OCI-LY3 (cell line): ENCODE results near the gene DYNC1H1.
A peak's percentile ranks its signal among the peaks of the same experiment; 100 is the strongest.
"Not testable (repeated sequence)": the region's sequence is repeated elsewhere in the genome, so short reads cannot be mapped to it uniquely, and the experiment has no call there.

ENCODE experiments used
- H2AFZ ChIP-seq: fragments of 200-600, 300-600 bp; shearing (Covaris generic); 2 replicates; pipeline ENCODE4 v1.6.0; 2014; ENCODE audit warnings: antibody characterized with exemption, low read depth, low read length
- H3K27ac ChIP-seq: fragments of 200-600, 300-600 bp; sonication (generic); 2 replicates; pipeline ENCODE4 v1.5.1; 2014; ENCODE audit warnings: mild to moderate bottlenecking, low read length, moderate library complexity, mixed read lengths
- H3K27me3 ChIP-seq: fragments of 200-600, 300-600 bp; sonication (generic); 2 replicates; pipeline ENCODE4 v1.6.1; 2014; ENCODE audit warnings: low read depth, low read length, mixed read lengths
- H3K36me3 ChIP-seq: fragments of 200-600, 300-600 bp; sonication (generic); replicated peaks from 2 replicates; pipeline ENCODE3; 2014; ENCODE audit warnings: low read depth, low read length, mixed read lengths
- H3K4me1 ChIP-seq: fragments of 300-600, 200-600 bp; sonication (generic); 2 replicates; pipeline ENCODE4 v1.6.1; 2014; ENCODE audit warnings: low read length, mixed read lengths
- H3K4me2 ChIP-seq: fragments of 200-600, 300-600 bp; sonication (generic); 2 replicates; pipeline ENCODE4 v1.6.1; 2014; ENCODE audit warnings: low read length, mixed read lengths
- H3K4me3 ChIP-seq: fragments of 300-600, 200-600 bp; sonication (generic); 2 replicates; pipeline ENCODE4 v1.5.1; 2014; ENCODE audit warnings: antibody characterized with exemption, mild to moderate bottlenecking, low read length, moderate library complexity
- H3K79me2 ChIP-seq: fragments of 300-600, 200-600 bp; shearing (Covaris generic); 2 replicates; pipeline ENCODE4 v1.6.1; 2014; ENCODE audit warnings: mild to moderate bottlenecking, low read length, mixed read lengths
- H3K9ac ChIP-seq: fragments of 300-600, 200-600 bp; shearing (Covaris generic); 2 replicates; pipeline ENCODE4 v1.6.0; 2014; ENCODE audit warnings: mild to moderate bottlenecking, low read length, moderate library complexity
- H3K9me3 ChIP-seq: fragments of 200-600, 300-600 bp; shearing (Covaris generic); 2 replicates; pipeline ENCODE4 v1.6.1; 2014; ENCODE audit warnings: low read length, mixed read lengths; ENCODE audit not compliant: insufficient read depth
- H4K20me1 ChIP-seq: fragments of 200-600, 300-600 bp; sonication (generic); 2 replicates; pipeline ENCODE4 v1.6.1; 2016; ENCODE audit warnings: low read length, mixed read lengths; ENCODE audit not compliant: insufficient read depth
- CTCF ChIP-seq: fragments of 200-600, 300-600 bp; sonication (generic); IDR thresholded peaks from 2 replicates; pipeline ENCODE4 v1.5.1; 2014; ENCODE audit warnings: antibody characterized with exemption, low read length, low read depth
- EZH2phosphoT487 ChIP-seq: fragments of 200-600 bp; shearing (Covaris generic); IDR thresholded peaks from 2 replicates; pipeline ENCODE4 v1.6.1; 2018; ENCODE audit warnings: antibody characterized with exemption, mixed run types, low read depth

DYNC1H1 gene

GRCh38 chr14:101980700-101981099, 16.3 kb downstream of the DYNC1H1 start:
- H3K4me2 ChIP-seq, result no peak overlapping the region
- H3K27ac ChIP-seq, result peak overlapping the region; percentile 24; the same call in 1 of the 2 replicates
- H3K27me3 ChIP-seq, result no peaks in the 10 kb centered on the region
- peaks cover 60% of the 10 kb centered on the region for H3K36me3 ChIP-seq
- H4K20me1 ChIP-seq, result no peaks in the 10 kb centered on the region
- no peak overlapping the region for H2AFZ ChIP-seq
- H3K4me1 ChIP-seq, result peaks cover 9% of the 10 kb centered on the region
- no peak overlapping the region for H3K4me3 ChIP-seq
- H3K9me3 ChIP-seq, result no peaks in the 10 kb centered on the region
- no peak overlapping the region for H3K9ac ChIP-seq
- no peaks in the 10 kb centered on the region for H3K79me2 ChIP-seq
- TF ChIP-seq EZH2phosphoT487 (no peak), CTCF (no peak)

GRCh38 chr14:101982621-101983020, 18.2 kb downstream of the DYNC1H1 start:
- Histone ChIP-seq H2AFZ (no peak overlapping the region), H3K4me1 (peaks cover 9% of the 10 kb centered on the region), H3K27me3 (no peaks in the 10 kb centered on the region), H3K9me3 (no peaks in the 10 kb centered on the region), H3K79me2 (no peaks in the 10 kb centered on the region), H3K4me2 (no peak overlapping the region), H3K9ac (no peak overlapping the region), H3K4me3 (no peak overlapping the region), H4K20me1 (no peaks in the 10 kb centered on the region), H3K36me3 (peaks cover 65% of the 10 kb centered on the region), H3K27ac (no peak overlapping the region)
- no peak for TF ChIP-seq CTCF
- no peak for TF ChIP-seq EZH2phosphoT487

GRCh38 chr14:101984831-101985230, 20.5 kb downstream of the DYNC1H1 start:
- H2AFZ ChIP-seq, H3K27me3 ChIP-seq, H3K9ac ChIP-seq, H3K4me3 ChIP-seq, H3K4me1 ChIP-seq, H3K9me3 ChIP-seq, H4K20me1 ChIP-seq, H3K27ac ChIP-seq, H3K79me2 ChIP-seq, H3K4me2 ChIP-seq: not testable (repeated sequence)
- peaks cover 69% of the 10 kb centered on the region for H3K36me3 ChIP-seq

- Histone ChIP-seq H3K9ac (no peak overlapping the region), H3K36me3 (peaks cover 64% of the 10 kb centered on the region), H3K9me3 (no peaks in the 10 kb centered on the region), H3K4me2 (no peak overlapping the region), H3K27me3 (no peaks in the 10 kb centered on the region), H3K27ac (no peak overlapping the region), H3K79me2 (no peaks in the 10 kb centered on the region), H4K20me1 (no peaks in the 10 kb centered on the region), H3K4me1 (peaks cover 2% of the 10 kb centered on the region), H3K4me3 (no peak overlapping the region), H2AFZ (no peak overlapping the region)
- TF ChIP-seq CTCF (no peak), EZH2phosphoT487 (no peak)
Measured at GRCh38 chr14:101985957-101986356, 21.6 kb downstream of the DYNC1H1 start.

GRCh38 chr14:101986953-101987352, 22.6 kb downstream of the DYNC1H1 start:
- Histone ChIP-seq H3K27ac (no peak overlapping the region), H3K4me1 (peaks cover 12% of the 10 kb centered on the region), H3K9ac (no peak overlapping the region), H3K36me3 (peaks cover 55% of the 10 kb centered on the region), H4K20me1 (no peaks in the 10 kb centered on the region), H3K79me2 (no peaks in the 10 kb centered on the region), H2AFZ (no peak overlapping the region), H3K27me3 (no peaks in the 10 kb centered on the region), H3K9me3 (no peaks in the 10 kb centered on the region), H3K4me3 (no peak overlapping the region), H3K4me2 (no peak overlapping the region)
- TF ChIP-seq EZH2phosphoT487 (no peak), CTCF (no peak)
